Stomach (tissue), 4 donors: ENCODE data around the gene CCDC169.

ENCODE experiments used
- CTCF ChIP-seq, 7 experiments: fragments of 450-650 bp in 4 of 7; fragments of 200-600 bp in 3 of 7; sonication (generic) in 3 of 7; IDR thresholded peaks; one replicate each; pipeline ENCODE4 v1.5.1; 2016 to 2019; ENCODE audit warnings: antibody characterized with exemption in 7 of 7, control low read depth in 2 of 7, mild to moderate bottlenecking in 1 of 7
- EP300 ChIP-seq: sonication (generic); formaldehyde crosslinking; IDR thresholded peaks from one replicate; pipeline ENCODE4 v1.6.1; 2017; ENCODE audit warnings: antibody characterized with exemption
- POLR2A ChIP-seq, 4 donors: fragments of 450-650 bp; IDR thresholded peaks; one replicate each; pipeline ENCODE4 v1.6.1; 2016; ENCODE audit warnings: antibody characterized with exemption in 4 of 4, control low read depth in 2 of 4, mild to moderate bottlenecking in 1 of 4, moderate library complexity in 1 of 4
- POLR2AphosphoS5 ChIP-seq, 3 donors: sonication (generic); formaldehyde crosslinking; IDR thresholded peaks; one replicate each; pipeline ENCODE4 v1.6.1; 2016; ENCODE audit warnings: antibody characterized with exemption in 3 of 3

GRCh38 chr13:36244990-36245389 is 52.6 kb downstream of the CCDC169 start:
- TF ChIP-seq CTCF (IDR thresholded peaks at IDR 0.05) (no peak), POLR2AphosphoS5 (IDR thresholded peaks at IDR 0.05) (no peak), POLR2A (IDR thresholded peaks at IDR 0.05) (no peak), EP300 (no peak)
